ENCODE results near the gene KDM2A.

KDM2A gene

DNA sequence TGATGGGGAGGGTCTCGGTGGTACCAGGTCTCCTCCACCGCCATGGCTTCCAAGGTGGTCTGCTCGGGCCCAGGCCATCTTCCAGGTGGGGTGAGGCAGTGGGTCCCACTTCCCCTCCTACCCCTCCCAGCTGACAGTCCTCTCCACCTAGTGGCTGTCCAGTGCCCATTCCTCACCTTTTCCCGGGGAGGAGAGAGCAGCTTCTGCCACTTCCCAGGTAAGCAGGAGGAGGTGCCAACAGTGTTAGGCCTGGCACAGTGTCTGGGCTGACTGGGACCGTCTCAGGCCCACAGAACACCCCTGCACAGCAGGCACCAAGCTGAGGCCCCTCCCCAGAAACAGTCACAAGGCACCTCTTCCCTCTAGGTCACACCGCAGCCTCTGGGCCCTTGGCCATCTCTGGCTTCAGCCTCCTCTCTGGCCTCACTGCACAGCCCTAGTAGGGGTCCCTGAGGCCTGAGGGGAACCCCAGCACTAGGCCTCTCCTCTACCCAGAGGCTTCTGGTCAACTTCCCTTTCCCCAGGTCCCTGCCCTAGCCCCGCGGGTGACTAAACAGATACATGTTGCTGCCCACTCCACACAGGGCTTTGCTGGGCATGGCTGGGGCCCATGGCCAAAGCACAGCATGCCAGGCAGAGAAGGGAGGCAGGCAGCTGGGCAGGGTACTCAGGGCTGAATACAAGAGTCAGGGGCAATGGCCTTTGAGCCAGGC lies 167.7 kb downstream of the KDM2A start:
- H3K4me3 ChIP-seq (ENCODE audit: low read depth, low read length) = no peak overlapping the region
- TF ChIP-seq, protein P1, sequence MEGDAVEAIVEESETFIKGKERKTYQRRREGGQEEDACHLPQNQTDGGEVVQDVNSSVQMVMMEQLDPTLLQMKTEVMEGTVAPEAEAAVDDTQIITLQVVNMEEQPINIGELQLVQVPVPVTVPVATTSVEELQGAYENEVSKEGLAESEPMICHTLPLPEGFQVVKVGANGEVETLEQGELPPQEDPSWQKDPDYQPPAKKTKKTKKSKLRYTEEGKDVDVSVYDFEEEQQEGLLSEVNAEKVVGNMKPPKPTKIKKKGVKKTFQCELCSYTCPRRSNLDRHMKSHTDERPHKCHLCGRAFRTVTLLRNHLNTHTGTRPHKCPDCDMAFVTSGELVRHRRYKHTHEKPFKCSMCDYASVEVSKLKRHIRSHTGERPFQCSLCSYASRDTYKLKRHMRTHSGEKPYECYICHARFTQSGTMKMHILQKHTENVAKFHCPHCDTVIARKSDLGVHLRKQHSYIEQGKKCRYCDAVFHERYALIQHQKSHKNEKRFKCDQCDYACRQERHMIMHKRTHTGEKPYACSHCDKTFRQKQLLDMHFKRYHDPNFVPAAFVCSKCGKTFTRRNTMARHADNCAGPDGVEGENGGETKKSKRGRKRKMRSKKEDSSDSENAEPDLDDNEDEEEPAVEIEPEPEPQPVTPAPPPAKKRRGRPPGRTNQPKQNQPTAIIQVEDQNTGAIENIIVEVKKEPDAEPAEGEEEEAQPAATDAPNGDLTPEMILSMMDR (IDR thresholded peaks at IDR 0.05; ENCODE audit: insufficient read depth, low read depth, low read length, missing control alignments) = no peak
- DNase-seq (ENCODE audit: low read depth) = no peak

DNA sequence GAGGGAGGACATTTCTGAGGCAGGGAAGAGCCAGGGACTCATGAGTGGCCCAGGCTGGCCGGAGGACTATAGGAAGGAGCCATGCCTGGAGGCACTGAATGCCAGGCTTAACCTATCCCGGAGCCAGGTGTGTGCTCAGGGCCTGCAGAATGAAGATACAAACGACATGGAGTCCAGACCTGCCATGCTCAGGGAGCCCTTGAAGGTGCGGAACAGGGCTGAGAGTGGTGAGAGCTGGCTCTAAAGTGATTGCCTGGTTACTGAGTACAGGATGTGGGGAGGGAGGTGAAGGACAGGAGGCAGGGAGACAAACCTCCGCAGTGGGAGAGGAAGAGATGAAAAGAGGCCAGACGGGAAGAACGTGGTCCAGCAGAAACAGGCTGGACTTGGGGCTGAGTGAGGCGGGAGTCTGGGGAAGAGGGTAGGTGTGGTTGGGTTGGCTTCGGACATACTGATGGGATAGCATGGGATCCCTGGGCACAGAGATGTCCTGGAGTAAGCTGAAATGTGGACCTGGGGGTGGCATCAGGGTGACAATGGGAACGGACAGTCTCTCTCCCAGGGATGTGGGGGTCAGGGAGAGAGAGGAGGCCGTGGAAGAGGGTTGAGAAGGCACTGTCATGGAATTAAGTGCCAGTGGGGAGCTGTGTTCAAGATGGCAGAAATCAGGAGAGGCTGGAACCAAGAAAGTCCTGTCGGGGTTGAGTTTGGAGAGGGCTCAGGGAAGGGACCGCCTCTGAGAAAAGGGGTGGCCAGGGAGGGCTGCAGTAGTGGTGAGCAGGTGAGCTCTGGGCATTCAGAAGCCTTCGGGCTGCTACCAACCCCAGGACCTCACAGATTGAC lies 168.5 kb downstream of the KDM2A start:
- H3K4me3 ChIP-seq (ENCODE audit: low read depth, low read length) = peak overlapping the region; percentile 97
- no peak for DNase-seq (ENCODE audit: low read depth)
- TF ChIP-seq, protein P1 (IDR thresholded peaks at IDR 0.05; ENCODE audit: insufficient read depth, low read depth, low read length, missing control alignments) = no peak

DNA sequence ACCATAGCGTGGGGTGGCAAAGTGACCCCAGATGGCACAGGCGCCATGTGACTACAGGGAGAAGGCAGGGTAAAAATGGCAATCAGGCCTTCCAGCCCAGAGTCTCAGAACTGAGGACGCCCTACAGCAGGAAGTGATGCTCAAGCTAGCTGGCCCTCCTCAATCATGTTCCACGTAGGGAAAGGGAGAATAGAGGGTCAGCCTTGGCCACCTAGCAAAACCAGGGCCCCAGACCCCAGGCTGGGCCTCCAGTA lies 169.1 kb downstream of the KDM2A start:
- TF ChIP-seq, protein P1 (IDR thresholded peaks at IDR 0.05; ENCODE audit: insufficient read depth, low read depth, low read length, missing control alignments) = no peak
- H3K4me3 ChIP-seq (ENCODE audit: low read depth, low read length) = peak overlapping the region; percentile 97

DNA sequence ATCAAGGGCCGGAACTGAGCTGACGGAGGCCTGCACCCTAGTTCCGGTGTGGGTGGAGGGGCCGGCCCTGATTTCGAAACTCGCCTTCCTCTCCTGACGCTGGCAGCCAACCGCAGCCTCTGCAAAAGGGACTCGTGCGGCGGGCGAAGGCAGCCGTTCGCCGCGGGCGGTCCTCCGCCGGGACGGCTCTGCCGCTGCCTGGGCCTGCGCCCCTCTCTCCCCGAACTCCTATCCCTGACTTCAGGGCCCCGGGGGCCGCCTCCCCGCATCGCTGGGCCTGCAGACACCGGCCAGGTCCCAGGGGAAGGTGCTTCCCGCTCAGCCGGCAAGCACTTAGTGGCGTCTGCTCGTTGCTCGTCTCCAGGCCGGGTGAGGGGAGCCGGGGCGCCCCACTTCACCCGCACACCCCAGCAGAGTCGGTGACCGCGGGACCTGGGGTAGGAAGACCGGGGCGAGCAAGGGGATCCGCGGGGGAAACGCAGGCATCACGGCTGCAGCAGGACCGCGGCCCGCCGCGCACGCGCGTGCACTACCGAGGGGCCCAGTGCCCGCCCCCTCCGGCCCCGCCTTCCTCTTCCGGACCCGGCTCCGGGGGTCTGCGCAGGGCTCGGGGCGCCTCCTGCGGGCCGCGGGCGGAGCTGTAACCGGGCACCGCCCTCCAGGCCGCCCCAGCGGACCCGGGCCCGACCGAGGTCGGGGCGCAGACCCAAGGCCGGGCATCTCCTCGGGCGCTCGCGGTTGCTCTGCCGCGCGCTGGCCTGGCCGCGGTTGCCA lies 169.6 kb downstream of the KDM2A start:
- TF ChIP-seq, protein P1 (IDR thresholded peaks at IDR 0.05; ENCODE audit: insufficient read depth, low read depth, low read length, missing control alignments) = peak; percentile 32
- DNase-seq (ENCODE audit: low read depth) = peak; percentile 95

More for the DNA sequence above, 169.1 kb downstream of the KDM2A start:
- no peak for DNase-seq (ENCODE audit: low read depth)

DNA sequence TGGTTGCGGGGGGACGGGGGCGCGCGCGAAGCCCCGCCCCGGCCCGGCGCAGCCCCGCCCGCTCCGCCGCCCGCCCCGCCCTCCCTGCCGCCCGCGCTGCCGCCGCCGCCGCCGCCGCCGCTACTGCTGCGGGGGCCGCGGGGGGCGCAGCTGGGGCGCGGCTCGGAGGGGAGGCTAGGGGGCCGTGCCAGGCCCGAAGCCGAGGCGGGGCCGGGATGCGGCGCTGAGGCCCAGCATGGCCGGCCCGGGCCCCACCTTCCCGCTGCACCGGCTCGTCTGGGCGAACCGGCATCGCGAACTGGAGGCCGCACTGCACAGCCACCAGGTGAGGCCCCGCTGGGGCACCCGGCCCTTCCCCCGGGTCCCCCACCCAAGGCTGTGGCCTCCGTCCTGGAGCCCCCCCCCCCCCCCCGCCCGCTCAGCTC lies 170.2 kb downstream of the KDM2A start, which contains the start of gene ANKRD13D:
Gene ANKRD13D, plus strand, starts transcription at position 78 of the 425 bp plus-strand sequence. Its CDS starts 158 bp downstream, at position 236.
- no peak for DNase-seq (ENCODE audit: low read depth)
- TF ChIP-seq, protein P1 (IDR thresholded peaks at IDR 0.05; ENCODE audit: insufficient read depth, low read depth, low read length, missing control alignments) = no peak
- H3K4me3 ChIP-seq (ENCODE audit: low read depth, low read length) = peak within 1 kb of the TSS; percentile 97

More for the DNA sequence above, 169.6 kb downstream of the KDM2A start:
- peak overlapping the region; percentile 97 for H3K4me3 ChIP-seq (ENCODE audit: low read depth, low read length)

DNA sequence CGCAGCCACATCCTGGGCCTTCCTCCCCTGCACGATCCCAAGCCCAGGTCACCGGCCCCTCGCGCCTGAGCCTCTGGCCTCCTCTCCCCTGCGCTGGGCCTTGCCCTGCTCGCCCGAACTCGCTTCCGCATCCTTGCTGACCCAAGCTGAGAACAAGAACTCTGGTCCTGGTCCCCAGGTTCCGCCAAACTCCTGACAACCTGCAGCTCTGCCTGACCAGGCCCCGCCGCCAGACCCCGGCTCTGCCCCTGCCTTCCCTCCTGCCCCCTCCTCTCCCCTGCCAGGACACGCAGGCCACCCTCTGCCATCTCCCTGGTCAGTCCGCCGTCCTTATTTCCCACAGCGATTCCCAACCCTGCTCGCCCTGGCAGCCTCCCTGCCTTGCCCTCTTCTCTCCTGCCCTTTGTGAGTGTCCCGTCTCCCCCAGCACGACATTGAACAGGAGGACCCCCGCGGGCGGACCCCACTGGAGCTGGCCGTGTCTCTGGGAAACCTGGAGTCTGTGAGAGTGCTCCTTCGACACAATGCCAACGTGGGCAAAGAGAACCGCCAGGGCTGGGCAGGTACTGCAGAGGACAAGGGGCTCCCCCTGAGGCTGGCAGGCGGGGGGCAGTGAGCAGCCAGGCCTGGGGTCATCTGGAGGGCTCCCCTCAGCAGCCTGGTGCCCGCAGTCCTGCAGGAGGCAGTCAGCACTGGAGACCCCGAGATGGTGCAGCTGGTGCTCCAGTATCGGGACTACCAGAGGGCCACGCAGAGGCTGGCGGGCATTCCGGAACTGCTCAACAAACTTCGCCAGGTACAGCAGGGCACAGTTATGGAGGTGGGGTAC lies 170.8 kb downstream of the KDM2A start:
- H3K4me3 ChIP-seq (ENCODE audit: low read depth, low read length) = peak overlapping the region; percentile 75
- DNase-seq (ENCODE audit: low read depth) = no peak

More for the DNA sequence above, 170.8 kb downstream of the KDM2A start:
- TF ChIP-seq, protein P1 (IDR thresholded peaks at IDR 0.05; ENCODE audit: insufficient read depth, low read depth, low read length, missing control alignments) = no peak
